Large intestine (tissue), 3 donors: ENCODE results near the gene HOOK2. TPM values are rescaled to one million over a fixed set of nuclear protein-coding genes. Genes with fewer than 3 reads are reported as not detected.
A peak's percentile ranks its signal among the peaks of the same experiment; 100 is the strongest.

Experiments used
- DNase-seq, 2 donors: peaks; one replicate each; pipeline versions ENCODE4 v3.0.0 to v3.0.0-alpha.2; 2013
- H3K27ac ChIP-seq: one replicate; pipeline ENCODE4 v1.5.1; 2013; ENCODE audit warnings: low read length
- H3K27me3 ChIP-seq: 2 replicates; pipeline ENCODE4 v1.6.1; 2013; ENCODE audit warnings: low read length; ENCODE audit not compliant: control insufficient read depth, insufficient read depth
- H3K36me3 ChIP-seq: 2 replicates; pipeline ENCODE4 v1.6.1; 2013; ENCODE audit warnings: low read length; ENCODE audit not compliant: control insufficient read depth, insufficient read depth
- H3K4me1 ChIP-seq: one replicate; pipeline ENCODE4 v1.6.1; 2013; ENCODE audit warnings: low read length; ENCODE audit not compliant: control insufficient read depth, insufficient read depth
- H3K4me3 ChIP-seq: one replicate; pipeline ENCODE4 v1.5.1; 2013; ENCODE audit warnings: low read length
- H3K9me3 ChIP-seq: one replicate; pipeline ENCODE4 v1.6.1; 2013; ENCODE audit warnings: mild to moderate bottlenecking, low read depth, low read length, moderate library complexity; ENCODE audit not compliant: control insufficient read depth
- WGBS: methylation state at CpG from one replicate; pipeline ENCODE4 v1.1.5; 2013; ENCODE audit warnings: low lambda C conversion rate; ENCODE audit not compliant: insufficient coverage; 5-methylcytosine and 5-hydroxymethylcytosine counted together
- polyA plus RNA-seq: library from polyadenylated mRNA; unstranded; fragments of 120-200 nt; gene quantifications from one replicate; pipeline ENCODE4 v1.2.1, GENCODE V29; 2013

HOOK2 gene
- polyA plus RNA-seq, 1 donor = 192 TPM

- no CpG with 5 or more reads among the region's 81 CpGs for WGBS
- Histone ChIP-seq H3K4me1 (peaks cover 43% of the 10 kb centered on the region), H3K36me3 (peaks cover 6% of the 10 kb centered on the region), H3K27ac (peak overlapping the region; percentile 99), H3K4me3 (peak overlapping the region; percentile 94), H3K9me3 (no peaks in the 10 kb centered on the region), H3K27me3 (no peaks in the 10 kb centered on the region)
- peak; percentile 98 for DNase-seq
These were observed 18.2 kb upstream of the HOOK2 start for GRCh38 chr19:12793290-12794195.

GRCh38 chr19:12792853-12793289 lies 17.5 kb upstream of the HOOK2 start:
- peak overlapping the region; percentile 99 for H3K27ac ChIP-seq
- peak overlapping the region; percentile 94 for H3K4me3 ChIP-seq
- DNase-seq = no peak
- no CpG with 5 or more reads among the region's 22 CpGs for WGBS
- H3K9me3 ChIP-seq = no peaks in the 10 kb centered on the region
- H3K4me1 ChIP-seq = peaks cover 50% of the 10 kb centered on the region
- no peaks in the 10 kb centered on the region for H3K27me3 ChIP-seq
- H3K36me3 ChIP-seq = peaks cover 6% of the 10 kb centered on the region

- peak overlapping the region; percentile 99 for H3K27ac ChIP-seq
- peaks cover 4% of the 10 kb centered on the region for H3K36me3 ChIP-seq
- H3K4me1 ChIP-seq = peaks cover 55% of the 10 kb centered on the region
- no CpG with 5 or more reads among the region's 84 CpGs for WGBS
- peak in 1 of 2 donors; percentile 71 for DNase-seq
- H3K27me3 ChIP-seq = no peaks in the 10 kb centered on the region
- peak overlapping the region; percentile 94 for H3K4me3 ChIP-seq
- H3K9me3 ChIP-seq = no peaks in the 10 kb centered on the region
These were observed 16.9 kb upstream of the HOOK2 start for GRCh38 chr19:12792051-12792852.

GRCh38 chr19:12791345-12792050 lies 16.1 kb upstream of the HOOK2 start, which contains the start of gene JUNB:
TSS of gene JUNB (plus strand) at chr19:12791486. CDS start at chr19:12791772, 286 bp downstream.
- WGBS = no CpG with 5 or more reads among the region's 73 CpGs
- Histone ChIP-seq H3K36me3 (no peaks in the 10 kb centered on the region), H3K27ac (peak within 1 kb of the TSS; percentile 99), H3K27me3 (no peaks in the 10 kb centered on the region), H3K4me1 (peaks cover 60% of the 10 kb centered on the region), H3K9me3 (no peaks in the 10 kb centered on the region), H3K4me3 (peak within 1 kb of the TSS; percentile 94)
- DNase-seq = peak; percentile 98 to 99

- peak overlapping the region; percentile 99 for H3K27ac ChIP-seq
- peak in 1 of 2 donors; percentile 58 for DNase-seq
- WGBS = 0% methylated on average over 2 of the region's 22 CpGs
- H3K27me3 ChIP-seq = no peaks in the 10 kb centered on the region
- no peaks in the 10 kb centered on the region for H3K9me3 ChIP-seq
- peaks cover 60% of the 10 kb centered on the region for H3K4me1 ChIP-seq
- peak overlapping the region; percentile 94 for H3K4me3 ChIP-seq
- H3K36me3 ChIP-seq = no peaks in the 10 kb centered on the region
These were observed 15.4 kb upstream of the HOOK2 start for GRCh38 chr19:12790628-12791344.

- H3K4me1 ChIP-seq = peaks cover 62% of the 10 kb centered on the region
- peak; percentile 98 to 99 for DNase-seq
- H3K4me3 ChIP-seq = peak overlapping the region; percentile 94
- no peaks in the 10 kb centered on the region for H3K9me3 ChIP-seq
- no peaks in the 10 kb centered on the region for H3K27me3 ChIP-seq
- WGBS = no CpG with 5 or more reads among the region's 56 CpGs
- peak overlapping the region; percentile 99 for H3K27ac ChIP-seq
- no peaks in the 10 kb centered on the region for H3K36me3 ChIP-seq
These were observed 14.7 kb upstream of the HOOK2 start for GRCh38 chr19:12789904-12790619.

GRCh38 chr19:12789098-12789903 lies 13.9 kb upstream of the HOOK2 start:
- no CpG with 5 or more reads among the region's 46 CpGs for WGBS
- H3K4me3 ChIP-seq = peak overlapping the region; percentile 94
- no peaks in the 10 kb centered on the region for H3K9me3 ChIP-seq
- peak overlapping the region; percentile 100 for H3K27ac ChIP-seq
- no peak for DNase-seq
- H3K27me3 ChIP-seq = no peaks in the 10 kb centered on the region
- H3K36me3 ChIP-seq = no peaks in the 10 kb centered on the region
- H3K4me1 ChIP-seq = peaks cover 63% of the 10 kb centered on the region

- Histone ChIP-seq H3K9me3 (no peaks in the 10 kb centered on the region), H3K27me3 (no peaks in the 10 kb centered on the region), H3K4me3 (peak overlapping the region; percentile 61), H3K4me1 (peaks cover 65% of the 10 kb centered on the region), H3K27ac (peak overlapping the region; percentile 100), H3K36me3 (no peaks in the 10 kb centered on the region)
- WGBS = no CpG with 5 or more reads among the region's 12 CpGs
- DNase-seq = peak; percentile 86 to 93
These were observed 13.3 kb upstream of the HOOK2 start for GRCh38 chr19:12788682-12789097.
